GM23338 (cell line): ENCODE results near the gene MTFR1L. TPM values are rescaled to one million over a fixed set of nuclear protein-coding genes. Genes with fewer than 3 reads are reported as not detected.

ENCODE experiments used
- ATAC-seq: fragments of 200-7000 bp; cut with Tn5 transposase; 3 replicates; pipeline ENCODE4 v1.9.1; 2020
- DNase-seq: peaks from one replicate; pipeline ENCODE4 v3.0.0-alpha.2; 2015; ENCODE audit warnings: low spot score
- H2AFZ ChIP-seq: fragments of 200-600 bp; sonication (generic); 2 replicates; pipeline ENCODE4 v1.8.0; 2016; ENCODE audit warnings: antibody characterized with exemption, mild to moderate bottlenecking, moderate library complexity
- H3F3A ChIP-seq: fragments of 200-600 bp; sonication (generic); replicated peaks from 2 replicates; pipeline ENCODE4 v1.8.0; 2017; ENCODE audit warnings: antibody characterized with exemption, mixed run types, low read depth
- H3K27ac ChIP-seq: fragments of 200-600 bp; sonication (generic); 2 replicates; pipeline ENCODE4 v1.6.1; 2016; ENCODE audit warnings: low read depth
- H3K27me3 ChIP-seq: fragments of 200-600 bp; sonication (generic); 2 replicates; pipeline ENCODE4 v1.8.0; 2016; ENCODE audit warnings: mild to moderate bottlenecking, mixed run types, moderate library complexity; ENCODE audit not compliant: insufficient read depth
- H3K36me3 ChIP-seq: fragments of 200-600 bp; sonication (generic); 2 replicates; pipeline ENCODE4 v1.8.0; 2016; ENCODE audit warnings: mild to moderate bottlenecking; ENCODE audit not compliant: insufficient read depth
- H3K4me1 ChIP-seq: fragments of 200-600 bp; sonication (generic); 2 replicates; pipeline ENCODE4 v1.8.0; 2016; ENCODE audit warnings: mild to moderate bottlenecking, moderate library complexity; ENCODE audit not compliant: insufficient read depth
- H3K4me2 ChIP-seq: fragments of 200-600 bp; sonication (generic); 2 replicates; pipeline ENCODE4 v1.7.1; 2017; ENCODE audit warnings: mixed run types
- H3K4me3 ChIP-seq: fragments of 200-600 bp; sonication (generic); 2 replicates; pipeline ENCODE4 v1.6.1; 2016; ENCODE audit warnings: mixed run types
- H3K79me2 ChIP-seq: fragments of 200-600 bp; sonication (generic); replicated peaks from 2 replicates; pipeline ENCODE4 v1.8.0; 2017; ENCODE audit warnings: mild to moderate bottlenecking; ENCODE audit not compliant: insufficient read depth
- H3K9me2 ChIP-seq: fragments of 200-600 bp; sonication (generic); 2 replicates; pipeline ENCODE4 v1.8.0; 2017; ENCODE audit not compliant: insufficient read depth
- H4K20me1 ChIP-seq: fragments of 200-600 bp; sonication (generic); replicated peaks from 2 replicates; pipeline ENCODE4 v1.8.0; 2017; ENCODE audit warnings: mild to moderate bottlenecking; ENCODE audit not compliant: insufficient read depth
- H3K27ac Mint-ChIP-seq: 2 replicates; pipeline ENCODE4 v1.8.0; 2020; ENCODE audit warnings: inconsistent platforms, mild to moderate bottlenecking, moderate library complexity, mixed read lengths
- H3K27me3 Mint-ChIP-seq: 3 replicates; pipeline ENCODE4 v1.8.0; 2022; ENCODE audit warnings: low read depth, mild to moderate bottlenecking, moderate library complexity, mixed read lengths, inconsistent platforms; ENCODE audit not compliant: insufficient read depth, poor library complexity
- H3K36me3 Mint-ChIP-seq: 3 replicates; pipeline ENCODE4 v1.8.0; 2021; ENCODE audit warnings: low read depth, mild to moderate bottlenecking, inconsistent platforms, moderate library complexity, mixed read lengths
- H3K4me1 Mint-ChIP-seq: 3 replicates; pipeline ENCODE4 v1.8.0; 2020; ENCODE audit warnings: mild to moderate bottlenecking, inconsistent platforms, mixed read lengths
- H3K4me3 Mint-ChIP-seq: 3 replicates; pipeline ENCODE4 v1.8.0; 2021; ENCODE audit warnings: moderate library complexity, mild to moderate bottlenecking, inconsistent platforms, mixed read lengths
- H3K9me3 Mint-ChIP-seq: 3 replicates; pipeline ENCODE4 v1.8.0; 2020; ENCODE audit warnings: moderate library complexity, mild to moderate bottlenecking, inconsistent platforms, mixed read lengths
- CREB1 ChIP-seq: fragments of 250-450 bp; sonication (Bioruptor Pico); IDR thresholded peaks from 2 replicates; pipeline ENCODE4 v1.5.0; 2020; ENCODE audit warnings: low read depth, mild to moderate bottlenecking, moderate library complexity
- CTCF ChIP-seq, 2 experiments: fragments of 200-600 bp in 1 of 2; sonication (generic) in 1 of 2; conservative IDR thresholded peaks; 2 replicates each; pipeline versions ENCODE4 v1.5.1 to v1.6.1; 2016 to 2017; ENCODE audit warnings: antibody characterized with exemption in 2 of 2, low read depth in 2 of 2, mild to moderate bottlenecking in 2 of 2, moderate library complexity in 1 of 2
- ETS1 ChIP-seq: IDR thresholded peaks from 2 replicates; pipeline ENCODE4 v1.6.1; 2016; ENCODE audit warnings: antibody characterized with exemption
- EZH2 ChIP-seq: fragments of 200-600 bp; sonication (generic); IDR thresholded peaks from one replicate; pipeline ENCODE4 v1.8.0; 2017; ENCODE audit warnings: antibody characterized with exemption, mild to moderate bottlenecking, low read depth; ENCODE audit not compliant: unreplicated experiment
- EZH2phosphoT487 ChIP-seq: fragments of 200-600 bp; sonication (generic); IDR thresholded peaks from one replicate; pipeline ENCODE4 v1.8.1; 2018; ENCODE audit warnings: antibody characterized with exemption; ENCODE audit not compliant: unreplicated experiment
- JUNB ChIP-seq: IDR thresholded peaks from one replicate; pipeline ENCODE4 v1.6.1; 2016; ENCODE audit warnings: antibody characterized with exemption; ENCODE audit not compliant: unreplicated experiment
- NANOG ChIP-seq: IDR thresholded peaks from 2 replicates; pipeline ENCODE4 v1.6.1; 2016; ENCODE audit warnings: antibody characterized with exemption, borderline replicate concordance
- POLR2AphosphoS5 ChIP-seq: IDR thresholded peaks from 2 replicates; pipeline ENCODE4 v1.6.1; 2016; ENCODE audit warnings: antibody characterized with exemption, low read depth
- REST ChIP-seq: IDR thresholded peaks from one replicate; pipeline ENCODE4 v1.6.1; 2018; ENCODE audit warnings: antibody characterized with exemption; ENCODE audit not compliant: unreplicated experiment
- STAT1 ChIP-seq: IDR thresholded peaks from one replicate; pipeline ENCODE4 v1.6.1; 2016; ENCODE audit warnings: antibody characterized with exemption; ENCODE audit not compliant: unreplicated experiment
- ZNF114 ChIP-seq: fragments of 250-450 bp; sonication (Bioruptor Pico); IDR thresholded peaks from 2 replicates; pipeline ENCODE4 v1.5.0; 2020; ENCODE audit warnings: mild to moderate bottlenecking, moderate library complexity
- ZNF331 ChIP-seq: fragments of 250-450 bp; sonication (Bioruptor Pico); IDR thresholded peaks from 2 replicates; pipeline ENCODE4 v1.5.0; 2020; ENCODE audit warnings: low read depth, mild to moderate bottlenecking, moderate library complexity
- ZNF462 ChIP-seq: fragments of 250-450 bp; sonication (Bioruptor Pico); IDR thresholded peaks from 2 replicates; pipeline ENCODE4 v1.5.0; 2020; ENCODE audit warnings: mild to moderate bottlenecking, moderate library complexity
- polyA plus RNA-seq: library from polyadenylated mRNA; unstranded; fragments of >200 nt; fragmentation: Nextera tagmentation; extraction: Ambion mirVana; gene quantifications from 2 replicates; pipeline ENCODE4 v1.2.1, GENCODE V29; 2016
- total RNA-seq: library from RNA; depleted of rRNA; stranded (reverse); fragments of >200 nt; shearing (Covaris generic); gene quantifications from 2 replicates; pipeline ENCODE4 v1.2.3, GENCODE V29; 2014

Gene MTFR1L
- total and polyA plus RNA-seq, 2 experiments from 2014 or later = 14.8 to 22.7 TPM

- Mint-ChIP-seq H3K9me3 (no peaks in the 10 kb centered on the region), H3K36me3 (no peaks in the 10 kb centered on the region), H3K4me1 (peaks cover 9% of the 10 kb centered on the region), H3K4me3 (no peak overlapping the region), H3K27me3 (peaks cover 10% of the 10 kb centered on the region), H3K27ac (no peak overlapping the region)
- DNase-seq (no peak), ATAC-seq (no peak)
- H2AFZ ChIP-seq = no peak overlapping the region
- H3K36me3 ChIP-seq = no peaks in the 10 kb centered on the region
- H3K4me3 ChIP-seq = no peak overlapping the region
- no peak overlapping the region for H3K4me2 ChIP-seq
- no peaks in the 10 kb centered on the region; the same call in 1 of the 2 replicates for H4K20me1 ChIP-seq
- 0 out of 2 replicates have a peak, but pooled peaks cover 4% of the 10 kb centered on the region for H3F3A ChIP-seq
- no peaks in the 10 kb centered on the region; the same call in 1 of the 2 replicates for H3K4me1 ChIP-seq
- H3K27me3 ChIP-seq = no peaks in the 10 kb centered on the region
- no peaks in the 10 kb centered on the region for H3K9me2 ChIP-seq
- no peak overlapping the region for H3K27ac ChIP-seq
- TF ChIP-seq ZNF462 (CRISPR knock-in tag) (no peak), JUNB (no peak), EZH2phosphoT487 (no peak), REST (no peak), ETS1 (no peak), ZNF331 (CRISPR knock-in tag) (no peak), POLR2AphosphoS5 (no peak), STAT1 (no peak), NANOG (no peak), ZNF114 (CRISPR knock-in tag) (no peak), CTCF (conservative IDR thresholded peaks at IDR 0.05; ENCODE audit: low read depth in 2 of 2) (no peak), EZH2 (no peak), CREB1 (CRISPR knock-in tag) (no peak)
- H3K79me2 ChIP-seq = no peaks in the 10 kb centered on the region
Observed at GRCh38 chr1:25792115-25792514, 27.6 kb upstream of the MTFR1L start.
